Measurements from ENCODE around the gene FKBP14. TPM values are rescaled to one million over a fixed set of nuclear protein-coding genes. Genes with fewer than 3 reads are reported as not detected.

The FKBP14 gene
- polyA plus RNA-seq, 3 donors = 0.43 to 1.9 (median 1.1) TPM

GRCh38 chr7:30003098-30003497 is 23.4 kb downstream of the FKBP14 start:
- no peaks in the 10 kb centered on the region for H4K20me1 ChIP-seq (ENCODE audit: insufficient read depth, low read length)
- Mint-ChIP-seq H3K27ac (no peak overlapping the region), H3K4me1 (peaks cover 5% of the 10 kb centered on the region), H3K4me3 (no peak overlapping the region), H3K9me3 (peaks cover 0 to 1% (median 0%) of the 10 kb centered on the region in 7 donors), H3K27me3 (ENCODE audit: low read depth in 3 of 3) (no peaks in the 10 kb centered on the region), H3K36me3 (no peaks in the 10 kb centered on the region)
- H3K36me3 ChIP-seq (replicated peaks in 1 of 2; ENCODE audit: control insufficient read depth in 1 of 2, insufficient read depth in 2 of 2, low read length in 2 of 2) = no peaks in the 10 kb centered on the region
- H3K9ac ChIP-seq (ENCODE audit: insufficient read depth, low read length, poor library complexity, severe bottlenecking) = no peak overlapping the region
- DNase-seq = no peak
- H3K27me3 ChIP-seq (ENCODE audit: control insufficient read depth in 2 of 2, insufficient read depth in 2 of 2, low read length in 2 of 2) = no peaks in the 10 kb centered on the region
- no peaks in the 10 kb centered on the region for H3K79me2 ChIP-seq (ENCODE audit: insufficient read depth, low read length)
- no peaks in the 10 kb centered on the region for H3K4me1 ChIP-seq (ENCODE audit: control insufficient read depth in 1 of 2, insufficient read depth in 2 of 2, low read length in 2 of 2)
- no peaks in the 10 kb centered on the region for H3K9me3 ChIP-seq (replicated peaks in 1 of 2; ENCODE audit: control insufficient read depth in 1 of 2, insufficient read depth in 1 of 2, low read length in 2 of 2)
- H2AFZ ChIP-seq (ENCODE audit: insufficient read depth, low read depth, low read length, poor library complexity, severe bottlenecking) = no peak overlapping the region
- intact Hi-C loops (cut with micrococcal nuclease) = no loop called here
- no peak overlapping the region for H3K4me2 ChIP-seq (replicated peaks; ENCODE audit: extremely low read depth, low read length, poor library complexity, severe bottlenecking)
- no peak for TF ChIP-seq CTCF (IDR thresholded peaks at IDR 0.05)
- no peak overlapping the region for H3K4me3 ChIP-seq (replicated peaks in 1 of 3; ENCODE audit: low read depth in 2 of 3, low read length in 3 of 3)
- WGBS (ENCODE audit: insufficient coverage) = 88% methylated on average over 4 of the region's 6 CpGs
- H3K27ac ChIP-seq (ENCODE audit: low read depth in 1 of 2, low read length in 2 of 2) = no peak overlapping the region

GRCh38 chr7:30001998-30002397 is 24.5 kb downstream of the FKBP14 start:
- no peaks in the 10 kb centered on the region for H3K27me3 Mint-ChIP-seq (ENCODE audit: low read depth in 3 of 3)
- no peak overlapping the region for H3K9ac ChIP-seq (ENCODE audit: insufficient read depth, low read length, poor library complexity, severe bottlenecking)
- peaks cover 5% of the 10 kb centered on the region for H3K4me1 Mint-ChIP-seq
- TF ChIP-seq CTCF (IDR thresholded peaks at IDR 0.05) = no peak
- H3K36me3 ChIP-seq (replicated peaks in 1 of 2; ENCODE audit: control insufficient read depth in 1 of 2, insufficient read depth in 2 of 2, low read length in 2 of 2) = no peaks in the 10 kb centered on the region
- H3K4me1 ChIP-seq (ENCODE audit: control insufficient read depth in 1 of 2, insufficient read depth in 2 of 2, low read length in 2 of 2) = no peaks in the 10 kb centered on the region
- no peak overlapping the region for H2AFZ ChIP-seq (ENCODE audit: insufficient read depth, low read depth, low read length, poor library complexity, severe bottlenecking)
- H3K27ac Mint-ChIP-seq = no peak overlapping the region
- H3K4me3 Mint-ChIP-seq = no peak overlapping the region
- H4K20me1 ChIP-seq (ENCODE audit: insufficient read depth, low read length) = no peaks in the 10 kb centered on the region
- no peak for DNase-seq
- H3K9me3 ChIP-seq (replicated peaks in 1 of 2; ENCODE audit: control insufficient read depth in 1 of 2, insufficient read depth in 1 of 2, low read length in 2 of 2) = no peaks in the 10 kb centered on the region
- no peak overlapping the region for H3K4me2 ChIP-seq (replicated peaks; ENCODE audit: extremely low read depth, low read length, poor library complexity, severe bottlenecking)
- no peak overlapping the region for H3K27ac ChIP-seq (ENCODE audit: low read depth in 1 of 2, low read length in 2 of 2)
- no peaks in the 10 kb centered on the region for H3K27me3 ChIP-seq (ENCODE audit: control insufficient read depth in 2 of 2, insufficient read depth in 2 of 2, low read length in 2 of 2)
- H3K9me3 Mint-ChIP-seq = peaks cover 0 to 2% (median 0%) of the 10 kb centered on the region in 7 donors
- H3K4me3 ChIP-seq (replicated peaks in 1 of 3; ENCODE audit: low read depth in 2 of 3, low read length in 3 of 3) = no peak overlapping the region
- WGBS (ENCODE audit: insufficient coverage) = no CpG with 5 or more reads among the region's 2 CpGs
- H3K36me3 Mint-ChIP-seq = no peaks in the 10 kb centered on the region
- no peaks in the 10 kb centered on the region for H3K79me2 ChIP-seq (ENCODE audit: insufficient read depth, low read length)
- intact Hi-C loops (cut with micrococcal nuclease) = no loop called here
